GM12864 (cell line): Measurements from ENCODE around the gene ACSF3.

Source experiments
- DNase-seq: peaks from one replicate; pipeline ENCODE4 v3.0.0-alpha.2; 2011; ENCODE audit warnings: low read depth
- H3K4me3 ChIP-seq: 2 replicates; pipeline ENCODE4 v1.5.1; 2011; ENCODE audit warnings: mild to moderate bottlenecking, low read depth, low read length, control low read depth
- CTCF ChIP-seq: IDR thresholded peaks from 2 replicates; pipeline ENCODE4 v1.5.1; 2011; ENCODE audit warnings: low read depth, mild to moderate bottlenecking, moderate library complexity, low read length, control low read depth, inconsistent platforms; ENCODE audit errors: missing control alignments

Gene ACSF3

GRCh38 chr16:89104930-89105571 lies 11.4 kb downstream of the ACSF3 start:
- DNase-seq = no peak
- no peak for TF ChIP-seq CTCF
- no peak overlapping the region for H3K4me3 ChIP-seq

GRCh38 chr16:89105599-89106151 lies 12.0 kb downstream of the ACSF3 start:
- DNase-seq = no peak
- TF ChIP-seq CTCF = no peak
- no peak overlapping the region for H3K4me3 ChIP-seq

GRCh38 chr16:89106533-89107202 lies 13.0 kb downstream of the ACSF3 start:
- DNase-seq = no peak
- no peak overlapping the region for H3K4me3 ChIP-seq

DNA sequence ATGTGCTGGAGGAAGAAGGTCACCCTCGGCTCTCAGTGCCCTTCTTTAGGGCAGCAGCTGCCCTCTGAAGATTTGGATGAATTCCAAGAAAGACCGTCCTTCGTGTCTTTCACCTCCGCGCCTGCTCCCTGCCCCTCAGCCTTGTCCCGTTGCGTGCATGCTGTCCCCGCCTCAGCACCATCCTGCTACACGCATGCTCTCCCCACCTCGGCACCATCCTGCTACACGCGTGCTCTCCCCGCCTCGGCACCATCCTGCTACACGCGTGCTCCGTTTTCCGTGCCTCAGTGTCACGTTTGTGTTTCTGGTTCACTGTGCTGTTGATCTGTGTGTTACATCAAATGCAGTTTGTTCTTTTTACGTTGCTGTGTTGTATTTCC lies 13.5 kb downstream of the ACSF3 start:
- TF ChIP-seq CTCF = no peak
- no peak for DNase-seq
- H3K4me3 ChIP-seq = no peak overlapping the region

More at GRCh38 chr16:89106533-89107202, 13.0 kb downstream of the ACSF3 start:
- TF ChIP-seq CTCF = no peak

GRCh38 chr16:89108416-89108815 lies 14.8 kb downstream of the ACSF3 start:
- TF ChIP-seq CTCF = no peak
- DNase-seq = no peak
- no peak overlapping the region for H3K4me3 ChIP-seq

- TF ChIP-seq CTCF = no peak
- no peak for DNase-seq
- no peak overlapping the region for H3K4me3 ChIP-seq
Measured at GRCh38 chr16:89110641-89111040, 17.0 kb downstream of the ACSF3 start.

- no peak overlapping the region for H3K4me3 ChIP-seq
- no peak for TF ChIP-seq CTCF
- no peak for DNase-seq
Measured at GRCh38 chr16:89111263-89111662, 17.6 kb downstream of the ACSF3 start.
